ENCODE data around the gene PLEKHN1.
"Not testable (repeated sequence)": the region's sequence is repeated elsewhere in the genome, so short reads cannot be mapped to it uniquely, and the experiment has no call there.

Gene PLEKHN1

DNA sequence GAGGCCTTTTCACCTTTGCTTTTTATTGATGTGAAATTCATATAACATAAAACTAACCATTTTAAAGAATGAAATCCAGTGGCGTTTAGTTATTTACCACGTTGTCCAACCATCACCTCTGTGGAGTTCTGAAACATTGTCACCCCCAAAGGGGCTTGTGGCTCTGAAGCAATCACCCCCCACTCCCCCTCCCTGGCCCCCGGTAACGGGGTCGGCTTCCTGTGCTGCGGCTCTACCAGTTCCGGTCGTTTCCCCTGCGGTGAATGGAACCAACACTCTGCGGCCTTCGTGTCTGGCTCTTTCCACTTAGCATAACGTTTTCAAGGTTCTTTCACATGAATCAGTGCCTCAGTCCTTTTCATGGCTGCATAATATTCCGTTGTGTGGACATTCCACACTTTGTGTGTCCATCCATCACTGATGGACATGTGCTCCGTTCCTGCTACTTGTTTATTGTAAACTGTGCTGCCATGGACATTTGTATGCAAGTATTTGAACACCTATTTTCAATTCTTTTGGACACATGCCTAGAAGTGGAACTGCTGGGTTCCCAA is 45.2 kb downstream of the PLEKHN1 start:
- H3K4me3 ChIP-seq (ENCODE audit: low read length) = no peak overlapping the region
- no peak for DNase-seq (ENCODE audit: low read depth)
- TF ChIP-seq, protein P1, sequence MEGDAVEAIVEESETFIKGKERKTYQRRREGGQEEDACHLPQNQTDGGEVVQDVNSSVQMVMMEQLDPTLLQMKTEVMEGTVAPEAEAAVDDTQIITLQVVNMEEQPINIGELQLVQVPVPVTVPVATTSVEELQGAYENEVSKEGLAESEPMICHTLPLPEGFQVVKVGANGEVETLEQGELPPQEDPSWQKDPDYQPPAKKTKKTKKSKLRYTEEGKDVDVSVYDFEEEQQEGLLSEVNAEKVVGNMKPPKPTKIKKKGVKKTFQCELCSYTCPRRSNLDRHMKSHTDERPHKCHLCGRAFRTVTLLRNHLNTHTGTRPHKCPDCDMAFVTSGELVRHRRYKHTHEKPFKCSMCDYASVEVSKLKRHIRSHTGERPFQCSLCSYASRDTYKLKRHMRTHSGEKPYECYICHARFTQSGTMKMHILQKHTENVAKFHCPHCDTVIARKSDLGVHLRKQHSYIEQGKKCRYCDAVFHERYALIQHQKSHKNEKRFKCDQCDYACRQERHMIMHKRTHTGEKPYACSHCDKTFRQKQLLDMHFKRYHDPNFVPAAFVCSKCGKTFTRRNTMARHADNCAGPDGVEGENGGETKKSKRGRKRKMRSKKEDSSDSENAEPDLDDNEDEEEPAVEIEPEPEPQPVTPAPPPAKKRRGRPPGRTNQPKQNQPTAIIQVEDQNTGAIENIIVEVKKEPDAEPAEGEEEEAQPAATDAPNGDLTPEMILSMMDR (IDR thresholded peaks at IDR 0.05; ENCODE audit: insufficient read depth, low read depth, low read length, missing control alignments) = no peak

DNA sequence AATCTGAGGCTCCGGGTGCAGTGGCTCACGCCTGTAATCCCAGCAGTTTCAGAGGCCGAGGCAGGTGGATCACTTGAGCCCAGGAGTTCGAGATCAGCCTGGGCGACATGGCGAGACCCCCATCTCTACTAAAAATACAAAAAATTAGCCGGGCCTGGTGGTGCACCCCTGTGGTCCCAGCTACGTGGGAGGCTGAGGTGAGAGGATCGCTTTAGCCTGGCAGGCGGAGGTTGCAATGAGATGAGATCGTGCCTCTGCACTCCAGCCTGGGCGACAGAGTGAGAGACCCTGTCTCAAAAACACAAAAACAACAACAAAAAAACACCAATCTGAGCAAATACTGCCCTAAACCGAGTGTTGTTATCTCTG is 46.4 kb downstream of the PLEKHN1 start:
- H3K4me3 ChIP-seq (ENCODE audit: low read length) = peak overlapping the region; percentile 63
- not testable (repeated sequence) for DNase-seq (ENCODE audit: low read depth)

DNA sequence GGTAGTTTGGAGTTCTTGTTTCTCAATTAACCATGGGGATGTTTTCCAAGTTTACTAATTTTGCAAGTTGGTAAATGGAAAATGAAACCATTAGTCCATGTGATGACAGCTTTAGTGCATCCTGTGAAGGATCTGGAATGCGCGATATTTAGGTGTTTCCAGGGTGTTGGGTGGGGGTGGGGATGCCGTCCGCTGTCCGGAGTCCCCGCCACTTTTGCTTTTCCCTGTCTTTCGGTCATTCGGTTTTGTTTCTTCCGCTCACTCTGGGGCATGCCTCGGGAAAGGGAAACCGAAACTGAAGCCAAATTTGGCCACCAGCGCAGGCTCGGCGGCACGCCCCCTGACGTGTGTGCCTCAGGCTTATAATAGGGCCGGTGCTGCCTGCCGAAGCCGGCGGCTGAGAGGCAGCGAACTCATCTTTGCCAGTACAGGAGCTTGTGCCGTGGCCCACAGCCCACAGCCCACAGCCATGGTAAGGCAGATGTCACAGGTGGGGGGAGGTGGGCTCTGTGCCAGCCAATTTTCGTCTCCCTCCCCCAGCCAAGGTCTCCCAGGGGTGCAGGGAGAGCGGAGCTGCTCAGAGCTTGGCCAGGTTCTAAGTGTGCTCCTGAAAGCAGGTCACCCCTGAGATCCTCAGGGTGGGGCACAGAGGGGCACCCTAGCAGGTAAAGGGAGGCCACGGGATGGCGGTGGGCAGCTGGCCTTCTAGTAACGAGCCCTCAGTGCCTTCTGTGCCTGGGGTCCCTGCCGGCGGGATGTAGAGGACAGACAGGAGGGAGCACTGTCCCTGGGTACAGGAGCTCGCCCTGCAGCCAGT is 47.0 kb downstream of the PLEKHN1 start, which contains the start of gene ISG15:
TSS of gene ISG15 (plus strand) at position 393 of the 817 bp plus-strand sequence. CDS start at position 470, 77 bp downstream.
- peak within 1 kb of the TSS; percentile 63 for H3K4me3 ChIP-seq (ENCODE audit: low read length)

DNA sequence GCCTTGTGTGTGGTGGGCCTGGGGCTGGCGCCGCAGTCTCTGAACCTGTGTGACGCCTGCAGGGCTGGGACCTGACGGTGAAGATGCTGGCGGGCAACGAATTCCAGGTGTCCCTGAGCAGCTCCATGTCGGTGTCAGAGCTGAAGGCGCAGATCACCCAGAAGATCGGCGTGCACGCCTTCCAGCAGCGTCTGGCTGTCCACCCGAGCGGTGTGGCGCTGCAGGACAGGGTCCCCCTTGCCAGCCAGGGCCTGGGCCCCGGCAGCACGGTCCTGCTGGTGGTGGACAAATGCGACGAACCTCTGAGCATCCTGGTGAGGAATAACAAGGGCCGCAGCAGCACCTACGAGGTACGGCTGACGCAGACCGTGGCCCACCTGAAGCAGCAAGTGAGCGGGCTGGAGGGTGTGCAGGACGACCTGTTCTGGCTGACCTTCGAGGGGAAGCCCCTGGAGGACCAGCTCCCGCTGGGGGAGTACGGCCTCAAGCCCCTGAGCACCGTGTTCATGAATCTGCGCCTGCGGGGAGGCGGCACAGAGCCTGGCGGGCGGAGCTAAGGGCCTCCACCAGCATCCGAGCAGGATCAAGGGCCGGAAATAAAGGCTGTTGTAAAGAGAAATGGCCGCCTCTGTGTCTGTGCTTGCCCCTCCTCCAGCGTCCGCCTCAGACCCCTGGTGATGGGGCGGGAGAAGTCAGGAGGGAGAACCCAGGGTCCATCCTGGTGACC is 47.8 kb downstream of the PLEKHN1 start:
- DNase-seq (ENCODE audit: low read depth) = no peak
- no peak overlapping the region for H3K4me3 ChIP-seq (ENCODE audit: low read length)
- TF ChIP-seq, protein P1 (IDR thresholded peaks at IDR 0.05; ENCODE audit: insufficient read depth, low read depth, low read length, missing control alignments) = no peak

More for the DNA sequence above, 47.0 kb downstream of the PLEKHN1 start, which contains the start of gene ISG15:
- TF ChIP-seq, protein P1 (IDR thresholded peaks at IDR 0.05; ENCODE audit: insufficient read depth, low read depth, low read length, missing control alignments) = no peak
- DNase-seq (ENCODE audit: low read depth) = peak; percentile 82

DNA sequence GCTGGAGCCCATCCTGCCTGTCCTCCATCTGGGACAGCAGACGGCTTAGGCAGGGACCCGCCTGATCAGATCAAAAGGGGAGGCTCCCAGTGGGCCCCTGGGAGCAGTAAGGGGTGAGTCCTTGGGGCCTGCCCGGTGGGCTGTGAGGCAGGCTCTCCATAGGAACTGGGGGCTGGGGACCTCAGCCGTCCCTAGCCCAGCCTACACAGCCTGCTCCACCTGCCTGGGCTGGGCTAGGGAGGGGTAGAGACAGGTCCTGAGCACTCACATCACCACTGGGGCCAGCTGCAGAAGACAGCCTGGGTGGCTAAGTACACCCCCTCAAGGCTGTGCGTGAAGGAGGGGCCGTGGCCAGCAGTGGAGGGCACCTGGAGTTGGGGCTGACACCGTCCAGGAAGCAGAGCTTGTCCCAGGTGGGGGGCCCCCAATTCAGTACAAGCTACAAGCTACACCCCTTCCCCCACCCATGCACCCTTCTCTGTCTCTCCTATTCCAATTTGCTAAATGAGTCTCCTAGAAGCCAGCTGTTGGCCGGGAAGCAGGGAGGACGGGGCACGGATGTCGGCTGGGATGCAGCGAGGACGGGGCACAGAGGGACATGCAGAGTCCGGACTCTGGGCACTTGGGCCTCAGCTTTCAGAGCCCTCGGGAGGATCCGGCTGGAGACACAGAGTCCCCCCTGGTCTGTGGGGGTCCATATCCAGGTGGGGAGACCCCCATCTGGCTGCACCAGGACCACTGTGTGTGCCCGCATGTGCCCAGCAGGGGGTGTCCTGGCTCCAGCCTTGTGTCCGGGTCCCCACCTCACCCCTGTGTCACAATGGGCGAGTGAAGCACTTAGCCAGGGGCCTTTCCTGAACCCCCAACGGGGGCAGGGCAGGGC is 48.8 kb downstream of the PLEKHN1 start:
- H3K4me3 ChIP-seq (ENCODE audit: low read length) = no peak overlapping the region
- TF ChIP-seq, protein P1 (IDR thresholded peaks at IDR 0.05; ENCODE audit: insufficient read depth, low read depth, low read length, missing control alignments) = peak; percentile 34
- no peak for DNase-seq (ENCODE audit: low read depth)

DNA sequence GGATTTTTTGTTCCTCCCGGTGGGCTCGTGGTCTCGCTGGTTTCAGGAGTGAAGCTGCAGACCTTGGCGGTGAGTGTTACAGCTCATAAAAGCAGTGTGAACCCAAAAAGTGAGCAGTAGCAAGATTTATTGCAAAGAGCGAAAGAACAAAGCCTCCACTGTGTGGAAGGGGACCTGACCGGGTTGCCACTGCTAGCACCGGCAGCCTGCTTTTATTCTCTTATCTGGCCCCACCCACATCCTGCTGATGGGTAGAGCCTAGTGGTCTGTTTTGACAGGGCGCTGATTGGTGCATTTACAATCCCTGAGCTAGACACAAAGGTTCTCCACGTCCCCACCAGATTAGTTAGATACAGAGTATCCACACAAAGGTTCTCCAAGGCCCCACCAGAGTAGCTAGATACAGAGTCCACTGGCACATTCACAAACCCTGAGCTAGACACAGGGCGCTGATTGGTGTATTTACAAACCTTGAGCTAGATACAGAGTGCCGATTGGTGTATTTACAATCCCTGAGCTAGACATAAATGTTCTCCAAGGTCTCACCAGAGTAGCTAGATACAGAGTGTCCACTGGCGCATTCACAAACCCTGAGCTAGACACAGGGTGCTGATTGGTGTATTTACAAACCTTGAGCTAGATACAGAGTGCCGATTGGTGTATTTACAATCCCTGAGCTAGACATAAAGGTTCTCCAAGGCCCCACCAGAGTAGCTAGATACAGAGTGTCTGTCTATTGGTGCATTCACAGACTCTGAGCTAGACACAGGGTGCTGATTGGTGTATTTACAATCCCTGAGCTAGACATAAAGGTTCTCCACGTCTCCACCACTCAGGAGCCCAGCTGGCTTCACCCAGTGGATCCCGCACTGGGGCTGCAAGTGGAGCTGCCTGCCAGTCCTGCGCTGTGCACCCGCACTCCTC is 51.4 kb downstream of the PLEKHN1 start:
- H3K4me3 ChIP-seq (ENCODE audit: low read length); DNase-seq (ENCODE audit: low read depth): not testable (repeated sequence)

DNA sequence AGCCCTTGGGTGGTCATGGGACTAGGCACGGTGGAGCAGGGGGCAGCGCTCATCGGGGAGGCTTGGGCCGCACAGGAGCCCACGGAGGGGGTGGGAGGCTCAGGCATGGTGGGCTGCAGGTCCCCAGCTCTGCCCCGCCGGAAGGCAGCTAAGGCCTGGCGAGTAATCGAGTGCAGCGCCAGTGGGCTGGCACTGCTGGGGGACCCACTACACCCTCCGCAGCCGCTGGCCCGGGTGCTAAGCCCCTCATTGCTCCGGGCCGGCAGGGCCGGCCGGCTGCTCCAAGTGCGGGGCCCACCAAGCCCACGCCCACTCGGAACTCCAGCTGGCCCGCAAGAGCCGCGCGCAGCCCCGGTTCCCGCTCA is 52.0 kb downstream of the PLEKHN1 start:
- H3K4me3 ChIP-seq (ENCODE audit: low read length); DNase-seq (ENCODE audit: low read depth): not testable (repeated sequence)
